Measurements from ENCODE around the gene FHIT.

DNA sequence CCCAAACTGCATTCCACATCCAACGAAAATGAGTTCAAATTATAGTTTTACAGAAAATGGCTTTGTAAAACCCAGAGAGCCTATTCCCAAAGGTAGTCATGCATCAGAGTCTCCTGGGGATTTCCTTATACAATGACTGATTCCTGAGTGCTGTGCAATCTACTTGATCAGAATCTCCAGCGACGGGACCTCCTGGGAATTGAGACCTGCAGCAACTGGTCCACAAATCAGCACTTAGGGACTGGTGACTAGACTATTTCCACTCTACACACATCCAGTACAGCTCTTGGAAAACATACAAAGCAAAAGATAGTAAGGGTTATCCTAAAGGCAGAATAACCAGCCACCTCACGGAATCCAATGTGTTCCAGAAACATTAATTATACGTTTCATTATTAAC lies 1330.4 kb downstream of the FHIT start:
- TF ChIP-seq CTCF (IDR thresholded peaks at IDR 0.05) (no peak), EZH2phosphoT487 (IDR thresholded peaks at IDR 0.05) (no peak), EZH2 (IDR thresholded peaks at IDR 0.05) (no peak)

All from neural progenitor cell (in vitro differentiated cells).